Panc1 (cell line): Measurements from ENCODE around the gene POLA1. TPM values are rescaled to one million over a fixed set of nuclear protein-coding genes. Genes with fewer than 3 reads are reported as not detected.

Source experiments
- ATAC-seq: fragments of 200-7000 bp; cut with Tn5 transposase; 2 replicates; pipeline ENCODE4 v1.9.1; 2020; ENCODE audit warnings: mild to moderate bottlenecking, moderate library complexity
- BruUV-seq: library from RNA; stranded (reverse); fragments of 400-500 nt; replicated peaks from 2 replicates; lab custom pipeline; 2021; lab: Mats Ljungman, UMichigan
- CTCF ChIA-PET: fragments of 300-600 bp; sonication (Branson Sonifier 250); formaldehyde crosslinking; loops from one replicate; lab custom pipeline; 2022; ENCODE audit warnings: antibody characterized with exemption; lab: Charles Lee
- POLR2A ChIA-PET: fragments of 300-600 bp; sonication (Branson Sonifier 250); formaldehyde crosslinking; loops from one replicate; lab custom pipeline; 2022; ENCODE audit warnings: antibody characterized with exemption; lab: Charles Lee
- DNase-seq: peaks from one replicate; pipeline ENCODE4 v3.0.0-alpha.2; 2010; ENCODE audit warnings: low read depth, low spot score
- H3K27ac ChIP-seq: 2 replicates; pipeline ENCODE4 v1.5.1; 2011; ENCODE audit warnings: mild to moderate bottlenecking, low read length, inconsistent platforms
- H3K27me3 ChIP-seq: fragments of 200-500 bp; sonication (Bioruptor generic); 2 replicates; pipeline ENCODE4 v1.6.0; 2014; ENCODE audit warnings: low read length, inconsistent platforms; ENCODE audit not compliant: control insufficient read depth, insufficient read depth
- H3K36me3 ChIP-seq: fragments of 200-500 bp; sonication (Bioruptor generic); 2 replicates; pipeline ENCODE4 v1.5.1; 2014; ENCODE audit warnings: inconsistent platforms, mild to moderate bottlenecking, low read length, moderate library complexity; ENCODE audit not compliant: control insufficient read depth, insufficient read depth
- H3K4me1 ChIP-seq: 2 replicates; pipeline ENCODE4 v1.5.1; 2011; ENCODE audit warnings: inconsistent platforms, mild to moderate bottlenecking, low read length, moderate library complexity; ENCODE audit not compliant: control insufficient read depth, insufficient read depth
- H3K4me3 ChIP-seq, 2 experiments: 2 replicates each; pipeline ENCODE4 v1.5.1; 2011 to 2012; ENCODE audit warnings: low read depth in 2 of 2, low read length in 2 of 2, mild to moderate bottlenecking in 2 of 2, inconsistent platforms in 1 of 2, moderate library complexity in 1 of 2
- H3K9me3 ChIP-seq: fragments of 200-500 bp; sonication (Bioruptor generic); 2 replicates; pipeline ENCODE4 v1.5.1; 2014; ENCODE audit warnings: low read depth, mild to moderate bottlenecking, inconsistent platforms, low read length, moderate library complexity; ENCODE audit not compliant: control insufficient read depth, insufficient read depth
- CTCF ChIP-seq: fragments of 450-650 bp; IDR thresholded peaks from 2 replicates; pipeline ENCODE4 v1.5.1; 2017; ENCODE audit warnings: mild to moderate bottlenecking
- POLR2AphosphoS5 ChIP-seq: IDR thresholded peaks from 2 replicates; pipeline ENCODE4 v1.6.1; 2012; ENCODE audit warnings: mild to moderate bottlenecking, low read depth, low read length, moderate library complexity
- REST ChIP-seq, 2 experiments: IDR thresholded peaks; 2 replicates each; pipeline ENCODE4 v1.6.1; 2011 to 2012; ENCODE audit warnings: low read depth in 2 of 2, control low read depth in 1 of 2, low read length in 1 of 2, mild to moderate bottlenecking in 1 of 2, moderate library complexity in 1 of 2; ENCODE audit not compliant: insufficient read depth in 1 of 2
- SIN3A ChIP-seq: IDR thresholded peaks from 2 replicates; pipeline ENCODE4 v1.6.1; 2012; ENCODE audit warnings: low read depth, mild to moderate bottlenecking, low read length, moderate library complexity, borderline replicate concordance; ENCODE audit not compliant: insufficient read depth
- TCF7L2 ChIP-seq: IDR thresholded peaks from 2 replicates; pipeline ENCODE4 v1.6.1; 2011; ENCODE audit warnings: mild to moderate bottlenecking, low read depth, low read length, inconsistent platforms
- in situ Hi-C: cut with HindIII; loops from 2 replicates; pipeline ENCODE4 v1.10.0; 2016; ENCODE audit warnings: low sequenced_read_pairs, low pct_unique_long_range_greater_than_20kb
- intact Hi-C: fragments of 100-400 bp; cut with micrococcal nuclease; formaldehyde crosslinking; loops from one replicate; pipeline ENCODE4 v1.10.0; 2022; ENCODE audit not compliant: unreplicated experiment
- total RNA-seq: library from RNA; stranded (reverse); gene quantifications from one replicate; pipeline ENCODE4 v1.2.1, GENCODE V29; 2021; ENCODE audit not compliant: unreplicated experiment

Gene POLA1
- total RNA-seq, 1 experiment from 2014 or later = 10.5 TPM

- no TSS peak for BruUV-seq
- in situ Hi-C loops = no loop called here
- Histone ChIP-seq H3K9me3 (no peaks in the 10 kb centered on the region), H3K27me3 (no peaks in the 10 kb centered on the region), H3K4me3 (no peak overlapping the region), H3K27ac (no peak overlapping the region), H3K4me1 (no peaks in the 10 kb centered on the region), H3K36me3 (no peaks in the 10 kb centered on the region)
- ATAC-seq = no peak
- DNase-seq = no peak
- intact Hi-C loops = no loop called here
- TF ChIP-seq POLR2AphosphoS5 = no peak
- no peak for TF ChIP-seq SIN3A
- no peak for TF ChIP-seq REST (IDR thresholded peaks at IDR 0.05; ENCODE audit: insufficient read depth in 1 of 2, low read depth in 2 of 2, low read length in 1 of 2)
- TF ChIP-seq CTCF = no peak
- TF ChIP-seq TCF7L2 = no peak
- ChIA-PET POLR2A (no interaction called here), CTCF (no interaction called here)
Measured at GRCh38 chrX:24902806-24903205, 209.1 kb downstream of the POLA1 start.

GRCh38 chrX:24918715-24919114 is 225.0 kb downstream of the POLA1 start:
- no peaks in the 10 kb centered on the region for H3K27me3 ChIP-seq
- in situ Hi-C loops = no loop called here
- CTCF ChIA-PET = no interaction called here

More at GRCh38 chrX:24918715-24919114, 225.0 kb downstream of the POLA1 start:
- no peaks in the 10 kb centered on the region for H3K4me1 ChIP-seq
- no peak for DNase-seq
- no peak overlapping the region for H3K27ac ChIP-seq
- no TSS peak for BruUV-seq
- no peaks in the 10 kb centered on the region for H3K9me3 ChIP-seq
- POLR2A ChIA-PET = no interaction called here
- ATAC-seq = no peak
- TF ChIP-seq CTCF (no peak), POLR2AphosphoS5 (no peak), SIN3A (no peak)
- no peak overlapping the region for H3K4me3 ChIP-seq
- intact Hi-C loops = no loop called here
- no peaks in the 10 kb centered on the region for H3K36me3 ChIP-seq
